GM12865 (cell line): Measurements from ENCODE around the gene GGTA1.
"Not testable (repeated sequence)": the region's sequence is repeated elsewhere in the genome, so short reads cannot be mapped to it uniquely, and the experiment has no call there.

Experiments used
- DNase-seq: peaks from one replicate; pipeline ENCODE4 v3.0.0; 2010; ENCODE audit warnings: low read depth
- H3K4me3 ChIP-seq: 2 replicates; pipeline ENCODE4 v1.5.1; 2011; ENCODE audit warnings: mild to moderate bottlenecking, low read depth, low read length, control low read depth
- CTCF ChIP-seq: IDR thresholded peaks from 2 replicates; pipeline ENCODE4 v1.5.1; 2011; ENCODE audit warnings: low read length, control low read depth, low read depth, inconsistent platforms; ENCODE audit not compliant: insufficient read depth; ENCODE audit errors: missing control alignments

GGTA1 gene

GRCh38 chr9:121439016-121439415, 60.6 kb downstream of the GGTA1 start:
- no peak overlapping the region for H3K4me3 ChIP-seq
- DNase-seq = no peak
- no peak for TF ChIP-seq CTCF

GRCh38 chr9:121437891-121438290, 61.8 kb downstream of the GGTA1 start:
- no peak overlapping the region for H3K4me3 ChIP-seq
- DNase-seq = no peak
- TF ChIP-seq CTCF = no peak

- H3K4me3 ChIP-seq, DNase-seq: not testable (repeated sequence)
These were observed 62.6 kb downstream of the GGTA1 start for GRCh38 chr9:121437046-121437445.

- H3K4me3 ChIP-seq = no peak overlapping the region
- DNase-seq = no peak
- no peak for TF ChIP-seq CTCF
These were observed 64.7 kb downstream of the GGTA1 start for GRCh38 chr9:121434969-121435368.

GRCh38 chr9:121427899-121428298, 71.7 kb downstream of the GGTA1 start:
- no peak overlapping the region for H3K4me3 ChIP-seq
- TF ChIP-seq CTCF = no peak
- DNase-seq = no peak

GRCh38 chr9:121424024-121424432, 75.6 kb downstream of the GGTA1 start:
- no peak for TF ChIP-seq CTCF
- DNase-seq = no peak

GRCh38 chr9:121411993-121412392, 87.7 kb downstream of the GGTA1 start:
- TF ChIP-seq CTCF = no peak
- no peak for DNase-seq
- H3K4me3 ChIP-seq = no peak overlapping the region

More at GRCh38 chr9:121424024-121424432, 75.6 kb downstream of the GGTA1 start:
- H3K4me3 ChIP-seq = no peak overlapping the region
